ENCODE measurements around the gene CNTNAP2. TPM values are rescaled to one million over a fixed set of nuclear protein-coding genes. Genes with fewer than 3 reads are reported as not detected.

The CNTNAP2 gene
- total RNA-seq, 1 experiment from 2014 or later: 64.5 TPM

- H3K27me3 ChIP-seq (ENCODE audit: insufficient read depth, low read length): no peaks in the 10 kb centered on the region
- no peak overlapping the region for H4K5ac ChIP-seq (ENCODE audit: insufficient read length, low read depth, low read length)
- no peak overlapping the region for H3K14ac ChIP-seq (ENCODE audit: insufficient read depth, low read length)
- Mint-ChIP-seq H3K36me3 (ENCODE audit: insufficient read depth in 1 of 3, low read depth in 3 of 3) (no peaks in the 10 kb centered on the region; a peak in 1 of 7 replicates), H3K27ac (no peak overlapping the region), H3K4me1 (peaks cover 22 to 27% of the 10 kb centered on the region in 2 experiments), H3K9me3 (peaks cover 2 to 8% of the 10 kb centered on the region in 2 experiments; a peak in 3 of 5 replicates), H3K27me3 (ENCODE audit: low read depth) (no peaks in the 10 kb centered on the region; the same call in 1 of the 2 replicates), H3K4me3 (no peak overlapping the region)
- no peaks in the 10 kb centered on the region for H4K20me1 ChIP-seq (ENCODE audit: control insufficient read depth, insufficient read depth, insufficient read length)
- H2BK120ac ChIP-seq (ENCODE audit: low read depth, low read length, poor library complexity, severe bottlenecking): no peak overlapping the region
- no peak overlapping the region for H3K4me2 ChIP-seq (ENCODE audit: insufficient read depth, insufficient read length, low read length)
- H3T11ph ChIP-seq (ENCODE audit: low read length): no peak overlapping the region
- H4K8ac ChIP-seq (replicated peaks; ENCODE audit: insufficient read length, low read depth, low read length): no peak overlapping the region
- H3K4me1 ChIP-seq (ENCODE audit: insufficient read depth, low read length): peaks cover 6% of the 10 kb centered on the region; the same call in 1 of the 2 replicates
- H3K9me3 ChIP-seq (ENCODE audit: control insufficient read depth, low read depth, low read length): no peaks in the 10 kb centered on the region
- H4K91ac ChIP-seq (ENCODE audit: insufficient read length, low read depth, low read length): no peak overlapping the region
- DNase-seq: peak; percentile 47
- H2BK15ac ChIP-seq (ENCODE audit: low read depth, low read length): no peak overlapping the region
- H3K4ac ChIP-seq (ENCODE audit: low read depth, low read length): no peak overlapping the region
- H3K23me2 ChIP-seq (ENCODE audit: insufficient read length, low read depth, low read length, poor library complexity, severe bottlenecking): no peaks in the 10 kb centered on the region
- H3K27ac ChIP-seq (ENCODE audit: insufficient read length, low read depth, low read length): no peak overlapping the region
- no peak overlapping the region for H3K23ac ChIP-seq (ENCODE audit: insufficient read length, low read depth, low read length)
- peak; percentile 55; the same call in 2 of the 3 replicates for TF ChIP-seq CTCF (conservative IDR thresholded peaks at IDR 0.05)
- no peak overlapping the region for H3K18ac ChIP-seq (ENCODE audit: insufficient read length, low read depth, low read length)
- no peak overlapping the region for H2AFZ ChIP-seq (ENCODE audit: low read length)
- WGBS (ENCODE audit: extremely low coverage, insufficient read length, low lambda C conversion rate): no CpG with 5 or more reads among the region's 13 CpGs
- no peaks in the 10 kb centered on the region for H3K79me2 ChIP-seq (ENCODE audit: insufficient read depth, low read length)
- H3K79me1 ChIP-seq (ENCODE audit: insufficient read depth, low read depth, low read length, poor library complexity, severe bottlenecking): no peaks in the 10 kb centered on the region
- H2BK5ac ChIP-seq (ENCODE audit: insufficient read length, low read length): no peak overlapping the region
- no peak overlapping the region for H3K56ac ChIP-seq (ENCODE audit: insufficient read length, low read depth, low read length)
- H2BK20ac ChIP-seq (ENCODE audit: low read depth, low read length, poor library complexity, severe bottlenecking): no peak overlapping the region
- H2BK12ac ChIP-seq (ENCODE audit: insufficient read length, low read depth, low read length): no peak overlapping the region
- no peak overlapping the region for H3K9ac ChIP-seq (ENCODE audit: extremely low read depth, insufficient read length, low read length)
- no peak overlapping the region for H2AK5ac ChIP-seq (ENCODE audit: insufficient read length, low read length)
These were observed 1993.7 kb downstream of the CNTNAP2 start for GRCh38 chr7:148110097-148110868.
